ENCODE results near the gene SGPP1.

GRCh38 chr14:63710497-63710896, 17.4 kb downstream of the SGPP1 start:
- no peak for TF ChIP-seq POLR2A (IDR thresholded peaks at IDR 0.05)
- TF ChIP-seq, protein P1, sequence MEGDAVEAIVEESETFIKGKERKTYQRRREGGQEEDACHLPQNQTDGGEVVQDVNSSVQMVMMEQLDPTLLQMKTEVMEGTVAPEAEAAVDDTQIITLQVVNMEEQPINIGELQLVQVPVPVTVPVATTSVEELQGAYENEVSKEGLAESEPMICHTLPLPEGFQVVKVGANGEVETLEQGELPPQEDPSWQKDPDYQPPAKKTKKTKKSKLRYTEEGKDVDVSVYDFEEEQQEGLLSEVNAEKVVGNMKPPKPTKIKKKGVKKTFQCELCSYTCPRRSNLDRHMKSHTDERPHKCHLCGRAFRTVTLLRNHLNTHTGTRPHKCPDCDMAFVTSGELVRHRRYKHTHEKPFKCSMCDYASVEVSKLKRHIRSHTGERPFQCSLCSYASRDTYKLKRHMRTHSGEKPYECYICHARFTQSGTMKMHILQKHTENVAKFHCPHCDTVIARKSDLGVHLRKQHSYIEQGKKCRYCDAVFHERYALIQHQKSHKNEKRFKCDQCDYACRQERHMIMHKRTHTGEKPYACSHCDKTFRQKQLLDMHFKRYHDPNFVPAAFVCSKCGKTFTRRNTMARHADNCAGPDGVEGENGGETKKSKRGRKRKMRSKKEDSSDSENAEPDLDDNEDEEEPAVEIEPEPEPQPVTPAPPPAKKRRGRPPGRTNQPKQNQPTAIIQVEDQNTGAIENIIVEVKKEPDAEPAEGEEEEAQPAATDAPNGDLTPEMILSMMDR (IDR thresholded peaks at IDR 0.05): no peak
